Right kidney (tissue), 1 donor: ENCODE measurements around the gene ADAM8.
A peak's percentile ranks its signal among the peaks of the same experiment; 100 is the strongest.
"Not testable (repeated sequence)": the region's sequence is repeated elsewhere in the genome, so short reads cannot be mapped to it uniquely, and the experiment has no call there.

Source experiments
- DNase-seq: peaks from one replicate; pipeline ENCODE4 v3.0.0-alpha.2; 2016

ADAM8 gene

DNA sequence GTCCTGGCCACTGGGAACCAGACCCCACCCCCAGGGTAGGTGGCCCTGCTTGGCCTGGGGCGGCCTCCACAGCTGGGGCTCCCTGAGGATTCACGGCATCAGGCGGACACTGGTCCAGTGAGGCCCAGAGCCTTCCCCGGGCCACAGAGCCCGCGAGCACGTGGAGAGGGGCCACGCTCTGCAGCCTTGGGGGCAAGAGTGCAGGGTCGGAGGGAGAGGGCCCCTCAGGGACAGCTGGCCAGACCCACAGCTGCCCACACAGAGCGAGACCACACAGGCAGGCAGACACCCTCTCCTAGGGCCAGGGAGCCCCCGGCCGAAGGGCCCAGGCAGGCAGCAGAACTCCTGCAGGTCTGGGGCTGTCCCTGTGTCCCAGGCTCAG lies 28.3 kb downstream of the ADAM8 start:
- DNase-seq = no peak

DNA sequence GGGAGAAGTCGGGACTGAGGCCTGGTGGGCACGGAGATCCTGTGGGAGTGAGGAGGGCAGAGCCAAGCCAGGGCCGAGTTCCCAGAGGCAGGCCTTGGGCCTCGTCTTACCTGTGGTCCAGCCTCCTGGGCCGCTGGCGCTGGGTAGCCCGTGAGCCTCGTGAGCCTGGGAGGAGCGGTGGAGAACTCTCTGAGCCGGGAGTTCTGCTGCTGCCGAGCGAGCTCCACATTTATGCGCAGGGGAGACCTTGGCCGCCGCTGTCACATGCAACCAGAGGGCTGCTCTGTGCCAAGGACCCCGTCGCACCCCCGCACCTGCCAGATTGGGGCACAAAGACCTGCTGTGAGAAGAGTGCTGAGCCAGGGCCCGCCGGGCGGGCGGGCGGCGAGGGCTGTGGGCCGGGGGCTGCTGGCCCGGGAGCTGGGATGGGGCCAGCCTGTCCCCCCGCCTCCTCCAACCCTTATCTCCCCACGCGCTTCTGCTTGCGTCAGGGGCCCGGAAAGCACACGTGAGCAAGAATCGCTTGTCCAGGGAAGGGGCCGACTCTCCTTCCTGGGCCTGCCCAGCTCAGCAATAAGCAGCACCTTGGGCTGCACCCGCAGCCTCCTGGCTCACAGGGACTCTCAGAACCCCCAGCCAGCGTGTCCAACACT lies 28.9 kb downstream of the ADAM8 start:
- no peak for DNase-seq

DNA sequence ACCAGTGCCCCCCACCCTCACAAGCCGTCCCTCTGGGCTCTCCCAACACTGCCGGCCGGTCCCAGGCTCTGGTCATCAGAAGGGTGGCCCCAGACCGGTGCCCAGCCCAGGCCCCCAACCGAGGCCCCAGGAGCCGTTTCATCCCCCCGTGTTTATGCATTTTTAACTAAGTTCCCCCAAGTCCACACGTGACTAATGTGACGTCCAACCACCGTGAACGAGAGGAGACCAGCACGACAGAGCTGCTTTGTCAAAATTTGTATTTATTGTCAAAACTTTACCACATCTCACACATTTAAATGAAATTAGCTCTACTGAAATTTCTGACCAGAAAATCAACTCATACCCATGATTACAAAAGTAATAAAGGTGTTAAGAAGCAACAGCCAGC lies 30.4 kb downstream of the ADAM8 start:
- DNase-seq = no peak

DNA sequence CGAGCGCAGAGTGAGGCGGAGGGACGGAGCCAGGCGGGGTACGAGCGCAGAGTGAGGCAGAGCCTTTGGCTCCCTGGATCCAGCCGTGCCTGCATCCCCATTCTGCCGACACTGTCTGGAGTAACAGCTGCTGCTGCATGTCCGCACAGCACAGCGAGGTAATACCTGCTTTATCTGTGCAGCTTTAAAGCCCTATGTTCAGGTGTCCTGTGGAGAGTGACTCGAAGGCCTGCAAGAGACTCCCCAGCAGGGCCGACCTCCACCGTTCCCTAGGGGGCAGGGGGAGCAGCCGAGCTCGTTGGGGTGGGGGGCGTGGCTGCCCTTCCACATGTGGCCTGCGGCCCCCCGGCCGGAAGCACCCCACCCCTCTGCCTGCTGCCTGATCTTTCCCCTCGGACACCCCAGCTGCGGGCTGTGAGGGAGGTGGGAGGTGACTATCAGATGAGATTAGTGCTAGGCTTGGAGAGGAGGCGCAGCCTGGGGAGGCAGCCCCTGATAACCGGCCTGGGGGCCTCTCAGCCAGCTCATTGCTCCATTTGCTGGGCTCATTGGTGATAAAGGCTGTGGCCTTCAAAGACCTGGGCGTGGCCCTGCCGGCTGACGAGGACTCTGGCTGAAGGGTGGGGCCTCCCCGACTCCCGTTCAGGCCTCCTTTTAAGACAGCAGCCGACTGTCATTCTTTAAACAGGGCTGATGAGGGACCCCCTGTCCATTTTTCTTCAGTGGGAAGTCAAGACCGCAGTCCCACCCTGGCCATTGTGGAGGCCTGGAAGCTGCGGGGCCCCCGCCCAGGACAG lies 31.0 kb downstream of the ADAM8 start:
- DNase-seq = no peak

DNA sequence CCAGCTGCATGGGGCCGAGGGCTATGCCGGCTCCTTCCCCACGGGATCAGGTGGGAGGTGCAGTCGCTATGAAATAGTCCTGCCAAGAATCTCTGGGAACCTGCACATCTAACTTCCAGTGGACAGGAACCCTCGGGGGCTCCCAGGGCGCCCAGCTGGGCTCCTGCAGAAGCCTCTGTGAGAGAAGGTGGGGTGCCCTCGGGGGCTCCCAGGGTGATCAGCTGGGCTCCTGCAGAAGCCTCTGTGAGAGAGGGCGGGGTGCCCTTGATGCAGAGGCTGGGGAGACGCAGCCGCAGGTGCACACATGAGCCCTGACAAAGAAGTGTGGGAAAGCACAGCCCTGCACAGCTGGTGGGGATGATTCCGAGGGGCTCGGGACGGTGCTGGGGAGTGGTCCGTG lies 33.1 kb downstream of the ADAM8 start:
- DNase-seq = no peak

DNA sequence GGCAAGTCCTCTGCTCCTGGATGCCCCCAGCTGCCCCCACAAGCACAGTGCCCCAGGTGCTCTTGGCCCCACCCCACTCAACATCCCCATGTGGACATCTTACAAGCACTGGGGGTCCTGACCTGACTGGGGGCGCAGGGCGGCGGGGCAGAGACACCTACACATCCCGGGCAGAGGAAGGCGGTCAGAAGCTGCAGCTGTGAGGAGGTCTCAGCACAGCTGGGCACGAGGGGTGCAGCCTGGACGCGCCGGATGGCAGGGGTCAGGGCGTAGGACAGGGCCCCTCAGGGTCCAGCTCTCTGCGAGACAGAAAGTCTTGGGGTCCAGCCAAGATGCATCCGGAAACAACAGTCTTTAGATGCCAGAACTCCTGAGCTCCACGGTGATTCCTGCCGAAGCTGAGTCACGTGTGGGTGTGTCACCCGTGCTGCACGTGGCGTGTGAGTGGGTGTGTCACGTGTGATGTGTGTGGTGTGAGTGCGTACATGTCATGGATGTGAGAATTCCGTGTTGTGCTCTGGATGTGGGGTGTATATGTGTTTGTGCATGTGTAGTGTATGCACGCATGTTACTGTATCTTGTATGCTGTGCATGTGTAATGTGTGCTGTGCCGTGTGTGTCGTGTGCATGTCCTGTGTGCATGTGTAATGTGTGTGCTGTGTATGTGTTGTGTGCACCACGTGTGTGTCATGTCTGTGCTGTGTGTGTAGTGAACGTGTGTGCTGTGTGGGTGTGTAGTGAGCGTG lies 33.9 kb downstream of the ADAM8 start:
- no peak for DNase-seq

DNA sequence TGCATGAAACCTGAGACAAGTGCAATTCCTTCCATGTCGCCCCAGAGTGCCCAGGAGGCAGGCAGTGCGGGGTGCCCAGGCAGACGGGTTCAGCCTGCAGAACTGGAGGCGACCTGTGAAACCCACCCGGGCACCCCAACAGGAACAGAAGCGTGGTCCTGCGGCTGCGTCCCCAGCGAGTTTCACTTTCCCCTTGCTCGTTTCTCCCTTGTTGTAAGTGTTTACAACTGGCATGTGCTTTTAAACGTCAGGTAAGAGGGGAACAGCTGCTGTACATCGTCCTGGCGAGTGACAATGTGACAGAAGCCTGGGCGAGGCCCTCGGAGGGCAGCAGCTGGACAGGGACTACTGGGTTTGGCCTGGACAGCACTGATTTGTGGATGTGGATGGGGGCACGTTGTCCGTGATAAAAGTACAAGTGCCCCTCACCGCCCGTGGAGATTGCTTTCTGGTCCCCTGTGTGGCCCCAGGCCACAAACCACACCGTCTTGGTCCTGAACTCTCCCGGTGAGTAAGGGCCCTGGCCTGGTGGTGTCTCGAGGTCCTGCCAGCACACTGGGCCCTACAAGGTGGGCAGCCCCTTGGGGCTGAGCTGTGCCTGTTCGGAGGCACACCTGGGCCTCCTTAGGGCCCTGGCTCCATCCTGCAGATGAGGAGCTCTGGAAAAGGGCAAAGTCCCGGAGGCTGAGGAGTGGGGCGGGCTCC lies 35.0 kb downstream of the ADAM8 start:
- no peak for DNase-seq

DNA sequence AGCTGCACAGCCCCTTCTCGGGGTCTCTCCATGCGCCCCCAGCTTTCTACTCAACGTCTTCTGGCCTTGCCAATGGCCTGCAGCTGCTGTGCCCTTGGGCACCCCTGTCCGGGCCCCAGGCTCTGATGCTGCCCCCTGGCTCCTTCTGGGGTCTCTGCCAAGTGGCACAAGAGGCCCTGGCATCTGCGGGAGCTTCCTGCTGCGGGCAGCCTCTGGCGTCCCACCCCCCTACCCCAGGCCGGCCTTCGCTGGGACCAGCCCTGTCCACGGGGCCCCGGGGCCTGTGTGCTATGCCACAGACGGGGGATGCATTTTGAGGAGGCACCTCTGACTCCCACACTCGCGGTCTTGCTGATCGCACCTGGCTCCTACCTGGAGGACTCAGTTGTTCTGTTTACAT lies 36.7 kb downstream of the ADAM8 start:
- DNase-seq = no peak

DNA sequence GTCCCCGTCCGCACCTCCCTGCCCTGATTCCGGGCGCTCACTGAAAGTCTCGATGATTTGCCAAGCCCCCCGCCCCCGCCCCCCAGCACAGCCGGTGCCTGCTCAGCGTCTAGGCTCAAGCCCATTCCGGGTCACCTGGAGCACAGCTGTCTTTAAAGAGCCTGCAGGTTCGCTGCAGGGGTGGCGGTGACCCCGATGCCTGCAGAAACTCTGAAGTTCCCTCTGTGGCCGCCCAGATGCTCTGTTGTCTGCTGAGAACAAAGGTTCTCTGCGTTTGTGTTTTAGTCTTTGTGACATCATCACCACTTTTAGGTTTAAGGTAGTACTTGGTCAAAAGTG lies 38.2 kb downstream of the ADAM8 start:
- DNase-seq = no peak

DNA sequence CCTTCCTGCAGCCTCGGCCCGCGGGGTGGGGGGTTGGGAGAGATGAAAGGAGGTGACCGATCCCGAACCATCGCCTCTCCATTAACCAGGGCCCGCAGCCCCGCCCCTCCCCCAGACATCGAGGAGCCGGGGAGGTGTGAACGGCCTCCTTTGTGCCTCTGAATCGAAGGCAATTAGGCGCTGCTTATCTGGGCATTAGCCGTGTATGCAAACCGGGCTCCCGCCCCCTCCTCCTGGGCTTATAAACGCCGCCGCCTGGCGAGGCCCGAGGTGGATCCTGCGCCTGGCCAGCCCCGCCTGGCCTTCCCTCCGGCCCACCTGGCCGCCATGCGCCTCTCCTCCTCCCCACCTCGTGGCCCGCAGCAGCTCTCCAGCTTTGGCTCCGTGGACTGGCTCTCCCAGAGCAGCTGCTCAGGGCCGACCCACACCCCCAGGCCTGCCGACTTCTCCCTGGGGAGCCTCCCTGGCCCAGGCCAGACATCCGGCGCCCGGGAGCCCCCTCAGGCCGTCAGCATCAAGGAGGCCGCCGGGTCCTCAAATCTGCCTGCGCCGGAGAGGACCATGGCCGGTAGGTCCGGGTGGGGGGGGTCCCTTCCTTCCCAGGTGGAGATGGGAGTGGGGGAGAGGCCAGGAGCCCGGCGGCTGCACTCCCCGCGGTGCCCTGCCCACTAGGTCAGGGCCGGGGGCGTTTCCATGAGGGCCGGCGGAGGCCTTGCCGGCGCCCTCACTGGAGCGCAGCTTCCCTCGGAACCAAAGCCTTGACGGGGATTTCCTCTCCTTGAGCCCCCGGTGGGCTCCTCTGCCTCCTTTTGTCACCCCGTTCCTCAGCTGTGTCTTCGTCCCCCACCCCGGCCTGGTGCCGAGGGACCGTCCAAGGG lies 38.8 kb downstream of the ADAM8 start, which contains the start of gene VENTX:
Gene VENTX (plus strand): TSS at position 268 of the 878 bp plus-strand sequence. CDS start 60 bp downstream, at position 328.
- peak; percentile 65 for DNase-seq

DNA sequence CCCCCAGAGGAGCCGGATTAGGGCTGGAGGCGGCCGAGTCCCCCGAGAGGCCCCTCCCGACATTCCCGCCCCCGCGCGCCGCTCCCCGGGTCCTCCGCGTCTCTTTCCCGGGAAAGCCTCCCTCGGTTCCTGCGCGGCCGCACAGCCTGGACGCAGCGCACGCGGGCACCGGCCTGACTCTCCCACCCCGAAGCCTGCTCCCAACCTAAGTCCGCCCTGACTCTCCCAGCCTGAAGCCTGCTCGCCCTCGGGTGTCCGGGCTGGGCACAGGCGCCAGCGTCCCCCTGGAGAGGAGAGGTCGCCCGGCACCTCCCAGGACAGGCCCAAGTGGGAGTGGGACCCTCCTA lies 39.5 kb downstream of the ADAM8 start:
- no peak for DNase-seq

DNA sequence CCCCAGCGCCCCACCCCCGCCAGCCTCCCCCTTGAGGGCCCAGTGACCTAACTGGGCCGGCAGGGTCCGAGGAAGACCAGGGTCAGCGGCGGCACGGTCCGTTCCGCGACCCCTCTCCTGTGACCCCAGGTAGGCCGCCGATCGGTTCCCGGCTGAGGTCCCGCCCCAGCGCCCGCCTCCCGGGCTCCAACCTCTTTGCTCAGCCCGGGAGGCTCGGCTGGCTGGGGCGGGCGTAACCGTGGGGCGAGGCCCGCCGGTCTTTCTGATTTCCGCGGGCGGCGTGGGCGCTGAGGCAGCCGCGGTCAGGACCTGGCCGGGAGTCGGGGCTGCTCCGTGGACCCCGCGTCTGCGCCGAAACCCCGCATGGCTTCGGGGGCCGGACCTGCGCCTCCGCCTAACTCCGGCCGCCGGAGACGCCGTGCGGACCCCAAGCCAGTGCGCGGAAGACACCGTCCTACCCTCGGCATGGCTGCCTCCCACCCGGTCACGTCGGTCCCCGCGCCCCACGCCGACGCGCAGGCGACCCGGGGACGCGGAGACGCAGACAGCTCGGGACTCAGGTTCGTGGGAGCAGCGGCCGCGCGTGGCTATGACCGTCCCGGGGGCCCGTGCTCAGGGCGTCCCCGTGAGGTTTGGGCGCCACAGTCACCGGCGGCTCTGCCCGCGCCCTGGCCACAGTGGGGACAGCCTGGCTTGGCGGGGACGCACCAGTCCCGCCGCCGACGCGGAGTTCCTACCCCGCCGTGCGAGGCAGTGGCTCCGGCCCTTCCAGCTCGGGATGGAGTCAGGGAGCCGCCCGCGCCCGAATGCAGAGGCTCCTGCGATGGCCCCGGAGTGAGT lies 40.0 kb downstream of the ADAM8 start:
- no peak for DNase-seq

DNA sequence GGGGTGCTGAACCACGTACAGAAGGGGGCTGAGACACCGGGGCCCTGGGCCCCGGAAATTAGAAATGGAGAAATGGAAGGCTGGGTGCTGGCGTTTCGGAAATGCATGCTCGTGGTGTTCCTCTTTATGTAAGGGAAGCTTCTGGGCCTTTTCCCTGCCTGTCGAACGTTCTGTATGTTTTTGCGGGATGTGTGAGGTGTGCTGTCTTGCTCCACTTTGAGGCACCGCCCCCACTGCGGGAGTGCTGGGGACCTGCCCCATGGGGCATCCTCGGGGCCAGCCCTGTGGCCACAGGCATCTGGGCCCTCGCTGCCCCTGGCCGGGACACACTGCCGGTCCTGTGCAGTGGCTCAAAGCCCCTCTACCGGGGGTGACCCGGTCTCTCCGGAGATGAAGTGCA lies 40.7 kb downstream of the ADAM8 start:
- no peak for DNase-seq

DNA sequence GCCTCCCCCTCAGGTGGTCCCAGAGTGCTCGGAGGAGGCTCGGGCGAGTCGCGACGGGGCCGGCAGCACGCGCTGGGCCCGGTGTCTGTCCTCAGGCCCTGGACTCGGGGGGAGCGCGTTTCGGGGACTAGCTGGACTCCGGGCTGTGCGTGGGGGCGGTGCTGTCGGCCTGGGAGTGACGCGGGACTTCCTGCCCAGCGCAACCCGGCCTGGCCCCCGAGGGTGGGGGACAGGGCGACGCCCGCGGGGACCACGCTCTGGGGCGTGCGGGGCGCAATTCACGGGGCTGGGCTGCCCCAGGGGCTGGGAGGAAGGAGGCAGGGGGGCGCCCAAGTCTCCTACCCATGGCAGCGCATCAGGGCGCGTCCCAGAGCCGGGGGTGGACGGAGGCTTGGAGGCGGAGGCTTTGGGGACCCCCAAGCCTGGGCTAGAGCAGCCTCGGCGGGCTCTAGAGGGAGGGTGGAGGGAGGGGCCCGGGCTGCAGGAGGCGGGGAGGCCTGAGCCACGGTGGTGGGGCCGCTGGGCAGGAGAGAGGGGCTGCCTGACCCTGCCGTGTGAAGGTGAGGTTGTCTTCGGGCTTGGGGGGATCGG lies 41.3 kb downstream of the ADAM8 start:
- no peak for DNase-seq

DNA sequence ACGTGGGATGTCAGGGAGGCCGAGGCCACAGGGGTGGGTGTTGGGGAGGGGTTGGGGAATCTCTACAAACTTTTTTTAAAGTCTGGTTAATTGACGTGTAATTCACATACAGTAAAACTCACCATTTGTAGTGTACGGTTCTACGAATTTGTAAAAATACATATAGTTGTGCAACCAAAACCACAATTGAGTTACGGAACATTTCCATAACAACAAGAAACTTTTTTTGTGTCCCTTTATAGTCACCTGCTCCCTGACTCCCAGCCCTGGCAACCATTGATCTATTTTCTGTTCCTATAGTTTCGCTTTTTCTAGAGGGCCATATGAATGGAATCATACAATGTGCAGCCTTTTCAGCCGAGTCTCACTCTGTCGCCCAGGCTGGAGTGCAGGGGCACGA lies 41.9 kb downstream of the ADAM8 start:
- not testable (repeated sequence) for DNase-seq

DNA sequence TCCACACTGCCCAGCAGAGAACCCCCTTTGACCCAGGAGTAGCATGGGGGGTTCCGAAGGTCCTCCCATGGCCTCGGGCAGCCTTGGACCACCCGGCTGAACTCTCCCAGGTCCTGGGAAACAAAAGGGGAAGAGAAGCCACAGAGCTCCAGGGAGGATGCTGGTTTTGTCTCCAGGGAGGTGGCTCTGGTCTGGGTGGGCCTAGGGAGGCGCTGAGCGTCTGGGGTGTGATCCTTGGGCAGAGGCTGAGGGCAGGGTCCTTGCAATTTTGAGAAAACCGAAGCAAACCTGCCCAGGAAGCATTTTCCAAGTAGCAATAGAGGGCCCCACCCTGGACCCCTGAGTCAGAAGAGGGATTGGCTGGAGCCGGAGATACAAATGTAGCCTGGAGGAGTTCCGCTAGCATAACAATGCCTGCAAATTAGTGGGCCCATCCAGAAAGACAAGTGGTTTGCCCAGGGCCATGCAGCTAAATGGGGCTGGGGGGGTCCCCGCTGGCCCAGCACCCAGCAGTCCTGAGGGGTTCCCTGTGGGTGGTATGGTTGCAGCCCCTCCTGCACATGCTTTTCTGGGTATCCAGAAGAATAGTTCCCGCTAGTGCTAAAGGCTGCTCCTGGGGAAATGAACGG lies 44.6 kb downstream of the ADAM8 start:
- no peak for DNase-seq

DNA sequence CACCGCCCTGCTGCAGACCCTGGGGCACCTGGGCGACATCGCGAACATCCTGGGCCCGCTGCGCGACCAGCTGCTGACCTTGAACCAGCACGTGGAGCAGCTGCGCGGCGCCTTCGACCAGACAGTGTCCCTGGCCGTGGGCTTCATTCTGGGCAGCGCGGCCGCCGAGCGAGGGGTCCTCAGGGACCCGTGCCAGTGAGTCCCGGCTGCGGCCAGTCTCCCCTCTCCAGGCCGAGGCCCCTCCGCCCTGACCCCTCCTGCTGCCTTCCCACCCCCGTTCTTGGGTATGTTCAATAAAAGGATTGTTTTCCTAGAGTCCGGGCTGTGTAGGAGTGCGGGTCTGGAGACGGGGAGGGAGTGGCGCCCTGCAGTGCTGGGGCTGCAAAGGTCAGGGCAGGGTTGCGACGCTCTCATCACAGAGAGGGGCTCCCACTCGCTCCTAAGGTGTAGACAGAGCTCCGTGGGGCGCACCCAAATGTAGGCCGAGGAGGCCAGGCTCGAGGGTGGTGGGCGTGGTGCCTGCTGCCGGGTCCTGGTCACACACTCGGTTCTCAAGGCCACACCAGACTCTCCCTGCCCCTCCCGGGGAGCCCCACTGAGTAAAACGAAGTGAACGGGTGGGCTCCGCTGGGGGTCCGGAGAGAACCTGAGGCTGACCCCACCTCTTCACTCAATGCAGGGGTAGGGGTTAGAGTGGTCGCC lies 45.3 kb downstream of the ADAM8 start:
- no peak for DNase-seq

DNA sequence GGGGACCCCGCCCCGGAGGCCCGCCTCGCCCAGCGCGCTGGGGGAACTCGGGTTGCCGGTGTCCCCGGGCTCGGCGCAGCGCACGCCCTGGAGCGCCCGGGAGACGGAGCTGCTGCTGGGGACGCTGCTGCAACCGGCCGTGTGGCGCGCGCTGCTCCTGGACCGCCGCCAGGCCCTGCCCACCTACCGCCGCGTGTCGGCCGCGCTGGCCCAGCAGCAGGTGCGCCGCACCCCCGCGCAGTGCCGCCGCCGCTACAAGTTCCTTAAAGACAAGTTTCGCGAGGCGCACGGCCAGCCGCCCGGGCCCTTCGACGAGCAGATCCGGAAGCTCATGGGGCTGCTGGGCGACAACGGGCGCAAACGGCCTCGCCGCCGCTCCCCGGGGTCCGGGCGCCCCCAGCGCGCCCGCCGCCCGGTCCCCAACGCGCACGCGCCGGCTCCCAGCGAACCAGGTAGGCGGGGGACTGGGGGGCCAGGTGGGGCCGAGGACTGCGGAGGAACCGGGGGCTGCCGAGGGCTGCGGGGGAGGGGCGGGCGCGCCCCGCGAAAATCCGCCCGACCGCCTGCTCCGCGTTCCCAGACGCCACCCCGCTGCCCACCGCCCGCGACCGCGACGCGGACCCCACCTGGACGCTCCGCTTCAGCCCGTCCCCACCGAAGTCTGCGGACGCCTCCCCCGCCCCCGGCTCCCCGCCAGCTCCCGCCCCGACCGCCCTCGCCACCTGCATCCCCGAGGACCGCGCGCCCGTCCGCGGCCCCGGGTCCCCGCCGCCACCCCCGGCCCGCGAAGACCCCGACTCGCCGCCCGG lies 46.1 kb downstream of the ADAM8 start:
- no peak for DNase-seq

DNA sequence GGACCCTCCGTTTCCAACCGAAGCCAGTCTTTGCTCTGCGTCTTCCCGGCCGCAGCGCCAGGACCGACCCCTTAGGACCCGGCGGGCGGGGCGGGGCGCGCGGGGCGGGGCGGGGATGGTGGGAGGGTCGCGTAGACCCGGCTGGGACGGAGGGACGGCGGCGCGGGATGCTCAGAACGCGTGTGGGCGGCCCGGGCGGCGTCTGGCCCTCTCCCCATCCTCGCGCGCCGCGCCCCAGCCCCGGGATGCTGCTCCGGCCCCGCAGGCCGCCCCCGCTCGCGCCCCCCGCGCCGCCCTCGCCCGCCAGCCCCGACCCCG lies 46.7 kb downstream of the ADAM8 start, which contains the start of gene UTF1:
Gene UTF1 (plus strand): TSS at position 174 of the 318 bp plus-strand sequence. CDS start 72 bp downstream, at position 246.
- no peak for DNase-seq
